ENCODE results near the gene SLC25A47. TPM values are rescaled to one million over a fixed set of nuclear protein-coding genes. Genes with fewer than 3 reads are reported as not detected.

SLC25A47 gene
- polyA plus RNA-seq, 3 donors, result not detected

DNA sequence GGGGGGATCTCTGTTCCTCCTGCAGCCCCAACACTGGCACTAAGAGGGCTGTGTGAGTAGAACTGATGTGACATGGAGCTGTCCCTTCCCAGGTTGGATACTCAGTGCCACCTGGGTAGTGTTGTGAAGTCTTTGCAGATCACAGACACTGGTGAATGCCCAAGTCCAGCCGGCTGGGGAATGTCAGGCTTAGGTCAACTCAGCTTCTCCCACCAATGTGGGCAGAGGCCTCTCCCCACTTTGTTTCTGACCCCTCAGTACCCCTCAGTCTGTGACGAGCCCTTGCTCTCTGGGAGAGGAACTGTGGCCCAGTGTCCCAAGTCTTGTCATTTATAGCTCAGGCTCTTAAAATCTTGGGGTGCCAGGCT lies 28.2 kb upstream of the SLC25A47 start:
- TF ChIP-seq CTCF (IDR thresholded peaks at IDR 0.05), result no peak
- no peaks in the 10 kb centered on the region for H3K9me3 ChIP-seq (replicated peaks in 1 of 2; ENCODE audit: control insufficient read depth in 1 of 2, insufficient read depth in 1 of 2, low read length in 2 of 2)
- H3K4me1 ChIP-seq (ENCODE audit: control insufficient read depth in 1 of 2, insufficient read depth in 2 of 2, low read length in 2 of 2), result peaks cover 39 to 49% of the 10 kb centered on the region in 2 donors
- 100% methylated on average over 2 of the region's 2 CpGs for WGBS (ENCODE audit: insufficient coverage)
- Mint-ChIP-seq H3K27me3 (ENCODE audit: low read depth in 3 of 3) (peaks cover 0 to 2% (median 0%) of the 10 kb centered on the region in 3 donors), H3K27ac (peak overlapping the region in 2 of 7 donors; percentile 54 to 97), H3K9me3 (no peaks in the 10 kb centered on the region), H3K4me1 (peaks cover 45% of the 10 kb centered on the region), H3K36me3 (peaks cover 32 to 44% of the 10 kb centered on the region in 2 donors), H3K4me3 (no peak overlapping the region)
- H3K79me2 ChIP-seq (ENCODE audit: insufficient read depth, low read length), result no peaks in the 10 kb centered on the region
- H3K4me2 ChIP-seq (replicated peaks; ENCODE audit: extremely low read depth, low read length, poor library complexity, severe bottlenecking), result no peak overlapping the region
- intact Hi-C loops (cut with micrococcal nuclease), result no loop called here
- peaks cover 12 to 20% of the 10 kb centered on the region in 2 donors for H3K36me3 ChIP-seq (replicated peaks in 1 of 2; ENCODE audit: control insufficient read depth in 1 of 2, insufficient read depth in 2 of 2, low read length in 2 of 2)
- no peaks in the 10 kb centered on the region for H4K20me1 ChIP-seq (ENCODE audit: insufficient read depth, low read length)
- H3K27me3 ChIP-seq (ENCODE audit: control insufficient read depth in 2 of 2, insufficient read depth in 2 of 2, low read length in 2 of 2), result no peaks in the 10 kb centered on the region
- DNase-seq, result no peak
- H3K27ac ChIP-seq (ENCODE audit: low read depth in 1 of 2, low read length in 2 of 2), result peak overlapping the region; percentile 82 to 83
- no peak overlapping the region for H3K4me3 ChIP-seq (replicated peaks in 1 of 3; ENCODE audit: low read depth in 2 of 3, low read length in 3 of 3)
- H2AFZ ChIP-seq (ENCODE audit: insufficient read depth, low read depth, low read length, poor library complexity, severe bottlenecking), result no peak overlapping the region
- no peak overlapping the region for H3K9ac ChIP-seq (ENCODE audit: insufficient read depth, low read length, poor library complexity, severe bottlenecking)

- Histone ChIP-seq H2AFZ (ENCODE audit: insufficient read depth, low read depth, low read length, poor library complexity, severe bottlenecking) (no peak overlapping the region), H3K79me2 (ENCODE audit: insufficient read depth, low read length) (no peaks in the 10 kb centered on the region), H3K36me3 (replicated peaks in 1 of 2; ENCODE audit: control insufficient read depth in 1 of 2, insufficient read depth in 2 of 2, low read length in 2 of 2) (peaks cover 12 to 20% of the 10 kb centered on the region in 2 donors), H3K27ac (ENCODE audit: low read depth in 1 of 2, low read length in 2 of 2) (peak overlapping the region; percentile 82 to 83), H3K27me3 (ENCODE audit: control insufficient read depth in 2 of 2, insufficient read depth in 2 of 2, low read length in 2 of 2) (no peaks in the 10 kb centered on the region), H3K4me2 (replicated peaks; ENCODE audit: extremely low read depth, low read length, poor library complexity, severe bottlenecking) (peak overlapping the region; percentile 11), H4K20me1 (ENCODE audit: insufficient read depth, low read length) (no peaks in the 10 kb centered on the region), H3K9me3 (replicated peaks in 1 of 2; ENCODE audit: control insufficient read depth in 1 of 2, insufficient read depth in 1 of 2, low read length in 2 of 2) (no peaks in the 10 kb centered on the region), H3K4me3 (replicated peaks in 1 of 3; ENCODE audit: low read depth in 2 of 3, low read length in 3 of 3) (no peak overlapping the region), H3K4me1 (ENCODE audit: control insufficient read depth in 1 of 2, insufficient read depth in 2 of 2, low read length in 2 of 2) (peaks cover 38 to 43% of the 10 kb centered on the region in 2 donors), H3K9ac (ENCODE audit: insufficient read depth, low read length, poor library complexity, severe bottlenecking) (no peak overlapping the region)
- no peak for DNase-seq
- Mint-ChIP-seq H3K4me3 (no peak overlapping the region), H3K27me3 (ENCODE audit: low read depth in 3 of 3) (peaks cover 0 to 4% (median 0%) of the 10 kb centered on the region in 3 donors), H3K27ac (peak overlapping the region in 6 of 7 donors; percentile 91 to 97 (median 94)), H3K36me3 (peaks cover 31 to 44% of the 10 kb centered on the region in 2 donors), H3K4me1 (peaks cover 43% of the 10 kb centered on the region), H3K9me3 (no peaks in the 10 kb centered on the region)
- WGBS (ENCODE audit: insufficient coverage), result 92% methylated on average over 9 of the region's 16 CpGs
- intact Hi-C loops (cut with micrococcal nuclease), result no loop called here
- no peak for TF ChIP-seq CTCF (IDR thresholded peaks at IDR 0.05)
These were observed 27.6 kb upstream of the SLC25A47 start for GRCh38 chr14:100295376-100296105.
